DND-41 (cell line): Measurements from ENCODE around the gene PLEKHH1.

Experiments used
- CTCF ChIP-seq: IDR thresholded peaks from 2 replicates; pipeline ENCODE4 v1.5.1; 2012; ENCODE audit warnings: borderline replicate concordance, low read length, moderate library complexity, mild to moderate bottlenecking; ENCODE audit not compliant: poor library complexity, severe bottlenecking; ENCODE audit errors: extremely low read depth
- EZH2 ChIP-seq: IDR thresholded peaks from 3 replicates; pipeline ENCODE4 v1.6.1; 2012; ENCODE audit warnings: borderline replicate concordance, low read depth, mild to moderate bottlenecking, moderate library complexity, low read length, inconsistent platforms; ENCODE audit not compliant: severe bottlenecking

DNA sequence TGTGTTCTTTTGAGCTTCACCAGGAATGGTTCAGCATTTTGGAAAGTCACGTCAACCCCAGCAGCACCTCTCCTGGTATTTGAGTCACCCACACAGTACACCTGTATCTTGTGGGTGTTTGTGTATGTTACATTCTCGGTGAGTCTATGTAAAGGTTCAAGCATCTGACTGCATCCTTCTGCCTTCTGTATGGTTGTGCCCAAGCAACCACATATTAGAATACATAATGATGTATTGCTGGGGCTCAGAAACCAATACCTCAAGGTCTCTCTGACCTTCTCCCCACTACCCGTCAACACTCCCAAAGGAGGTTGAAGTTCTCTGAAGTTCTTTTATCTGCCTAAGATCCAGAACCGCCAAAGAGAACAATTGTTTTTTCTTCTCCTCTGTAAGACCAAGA is 35.4 kb upstream of the PLEKHH1 start:
- TF ChIP-seq CTCF (no peak), EZH2 (no peak)
